HPDE6-E6E7 (cell line): ENCODE data around the gene RHBDD1.

ENCODE experiments used
- DNase-seq: peaks from one replicate; pipeline ENCODE4 v3.0.0; 2011; ENCODE audit warnings: missing footprints; ENCODE audit errors: extremely low spot score

RHBDD1 gene

DNA sequence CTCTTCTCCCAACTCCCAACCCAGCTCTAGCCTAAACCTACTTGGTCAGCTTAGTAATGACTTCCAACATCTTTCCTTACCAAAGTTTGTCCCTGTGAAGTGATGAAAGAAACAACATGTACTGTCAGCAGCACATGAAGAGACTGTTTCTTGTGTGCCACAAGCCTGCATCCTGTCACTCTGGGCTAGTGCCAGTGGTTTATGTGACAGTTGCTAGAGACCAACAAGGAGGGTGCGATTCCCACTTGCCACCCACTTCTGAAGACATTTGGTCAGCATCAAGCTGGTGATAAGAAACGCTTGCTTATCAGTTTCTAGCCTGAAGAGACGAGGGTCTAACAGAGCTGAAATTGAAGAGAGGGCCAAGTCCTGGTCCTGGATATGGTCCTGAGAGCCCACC lies 195.5 kb downstream of the RHBDD1 start:
- DNase-seq, result no peak

DNA sequence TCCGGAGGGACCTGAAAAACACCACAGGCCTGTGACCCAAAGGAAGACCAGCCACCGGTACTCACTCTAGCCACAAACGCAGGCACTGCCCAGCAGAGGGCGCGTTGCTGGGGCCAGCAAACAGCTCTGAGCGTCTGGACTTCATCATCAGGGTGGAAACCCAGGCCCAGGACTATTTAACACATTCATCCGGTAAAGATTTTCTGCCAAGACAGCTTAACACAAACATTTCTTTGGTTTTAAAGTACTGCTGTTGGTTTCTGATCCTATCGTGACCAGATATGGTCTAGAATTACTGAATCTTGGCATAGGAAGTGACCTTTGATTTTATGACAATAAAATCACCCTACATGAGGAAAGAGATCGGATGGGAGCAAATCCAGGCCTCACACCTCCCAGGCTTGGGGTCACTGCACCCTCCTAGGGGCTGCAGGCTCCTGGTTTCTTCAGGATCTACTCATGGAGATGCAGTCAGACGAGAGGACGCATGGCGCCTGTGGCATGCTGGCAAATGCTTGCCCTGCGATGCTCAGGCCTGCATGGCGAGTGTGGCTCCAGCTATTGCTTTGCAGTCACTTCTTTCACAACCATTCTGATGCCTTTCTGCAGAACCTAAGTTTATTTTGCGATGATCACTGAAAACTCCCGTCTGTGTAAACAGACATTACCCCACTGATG lies 197.8 kb downstream of the RHBDD1 start:
- no peak for DNase-seq

DNA sequence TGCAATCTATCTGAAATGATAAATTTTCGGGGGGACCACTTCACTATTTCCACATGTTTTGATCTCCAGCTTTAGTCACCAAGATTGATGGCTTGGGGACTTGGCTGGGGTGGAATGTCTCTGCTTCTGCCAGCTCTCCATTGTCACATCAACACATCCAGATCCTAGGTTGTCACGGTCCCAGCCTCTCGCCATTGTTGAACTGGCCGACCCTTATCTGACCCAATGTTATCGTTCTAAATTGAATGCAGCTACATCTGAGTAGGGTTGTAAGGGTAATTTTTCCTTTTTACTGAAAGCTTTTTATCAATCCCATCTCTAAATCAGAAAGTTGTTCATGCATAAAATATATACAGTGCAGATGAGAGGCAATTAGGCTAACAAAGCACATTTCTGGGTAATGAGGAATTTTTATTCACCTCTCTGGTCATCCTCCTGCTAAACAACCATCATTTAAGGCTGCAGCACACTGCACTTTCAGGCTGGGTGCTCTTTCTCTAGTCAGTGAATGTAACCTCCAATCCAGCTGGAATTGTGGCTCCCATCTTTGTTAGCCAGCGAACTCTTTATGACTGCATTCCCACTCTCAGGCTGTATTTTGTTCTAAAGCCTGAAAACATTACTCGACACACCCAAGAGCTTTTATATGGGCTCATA lies 200.0 kb downstream of the RHBDD1 start:
- no peak for DNase-seq

DNA sequence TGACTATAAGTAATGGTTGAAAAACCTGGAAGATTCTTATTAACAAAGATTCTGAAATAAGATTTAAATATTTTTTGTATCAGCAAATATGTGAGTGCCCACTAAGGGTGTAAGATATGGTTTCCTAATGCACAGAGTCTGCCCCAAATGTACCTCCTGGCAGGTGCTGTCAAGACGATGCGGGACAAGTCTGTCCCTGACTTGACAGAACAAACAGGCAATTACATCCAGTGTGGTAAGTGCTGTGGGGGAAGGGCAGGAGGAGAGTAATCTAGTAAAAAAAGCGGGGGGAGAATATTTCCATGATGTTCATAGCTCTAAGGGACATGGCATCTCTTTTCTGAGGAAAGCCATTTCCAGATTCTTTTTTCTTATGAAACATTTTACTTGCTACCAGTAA lies 200.7 kb downstream of the RHBDD1 start:
- no peak for DNase-seq

DNA sequence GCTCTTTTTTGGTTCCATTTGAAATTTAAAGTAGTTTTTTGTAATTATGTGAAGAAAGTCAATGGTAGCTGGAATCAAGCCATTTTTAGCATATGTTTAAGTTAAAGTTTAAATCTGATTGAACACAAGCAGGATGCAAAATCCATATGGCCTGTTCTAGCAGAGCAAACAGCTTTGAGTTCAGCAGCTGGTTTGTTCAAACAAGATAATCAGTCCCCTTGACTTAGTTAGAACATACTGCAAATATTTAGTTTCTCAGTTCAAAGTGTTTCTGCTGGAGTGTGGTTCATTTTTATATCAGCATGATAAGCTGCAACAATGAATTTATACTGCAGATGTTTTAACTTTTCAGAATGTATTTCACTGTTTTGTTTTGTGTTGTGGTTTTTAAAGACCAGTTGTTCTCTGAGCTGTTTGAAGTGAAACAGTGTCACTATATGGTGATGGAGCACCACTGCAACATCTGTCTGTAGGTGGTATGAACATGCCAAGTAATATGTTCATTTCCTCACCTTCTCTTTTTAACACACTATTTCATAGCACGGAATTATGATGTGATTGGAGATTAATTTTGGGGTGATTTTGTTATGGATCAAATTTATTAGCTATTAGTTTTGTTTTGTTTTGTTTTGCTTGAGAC lies 202.8 kb downstream of the RHBDD1 start:
- DNase-seq, result no peak

DNA sequence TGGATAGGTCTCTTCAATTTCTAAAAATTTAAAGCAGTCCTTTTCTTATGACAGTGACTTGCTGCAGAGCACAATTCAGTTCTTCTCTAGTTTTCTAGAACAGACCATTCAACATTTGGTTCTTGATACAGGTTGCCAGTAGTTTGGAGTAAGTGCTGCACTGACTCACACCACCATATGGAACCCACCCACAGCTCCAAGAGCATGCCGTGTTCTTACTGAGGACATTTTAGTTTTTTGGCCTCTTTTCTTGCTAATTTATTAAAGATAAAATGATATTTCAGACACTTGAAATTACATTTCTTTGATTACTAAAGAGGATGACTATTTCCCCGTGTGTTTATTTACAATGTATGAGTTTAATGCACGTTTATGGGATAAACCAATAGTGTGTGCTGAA lies 208.1 kb downstream of the RHBDD1 start:
- DNase-seq, result no peak
